Suppressor macrophage (primary cell): Measurements from ENCODE around the gene MAPK8IP2.
A peak's percentile ranks its signal among the peaks of the same experiment; 100 is the strongest.
"Not testable (repeated sequence)": the region's sequence is repeated elsewhere in the genome, so short reads cannot be mapped to it uniquely, and the experiment has no call there.

Experiments
- DNase-seq, 4 experiments: peaks; one replicate each; pipeline ENCODE4 v3.0.0-alpha.2; 2020 to 2022

The MAPK8IP2 gene

GRCh38 chr22:50600967-50601668, 525 bp downstream of the MAPK8IP2 start:
- DNase-seq = no peak

GRCh38 chr22:50601669-50602337, 1.2 kb downstream of the MAPK8IP2 start:
- DNase-seq = no peak

GRCh38 chr22:50602338-50602700, 1.7 kb downstream of the MAPK8IP2 start:
- no peak for DNase-seq

- peak in 1 of 4 experiments; percentile 44 for DNase-seq
These were observed 3.1 kb downstream of the MAPK8IP2 start for GRCh38 chr22:50603511-50604255.

- no peak for DNase-seq
These were observed 3.8 kb downstream of the MAPK8IP2 start for GRCh38 chr22:50604256-50605001.

- no peak for DNase-seq
These were observed 4.5 kb downstream of the MAPK8IP2 start for GRCh38 chr22:50605002-50605612.

- DNase-seq = no peak
These were observed 5.1 kb downstream of the MAPK8IP2 start for GRCh38 chr22:50605613-50606074.

- DNase-seq = no peak
These were observed 5.8 kb downstream of the MAPK8IP2 start for GRCh38 chr22:50606165-50606945.

GRCh38 chr22:50606946-50607658, 6.5 kb downstream of the MAPK8IP2 start:
- no peak for DNase-seq

GRCh38 chr22:50607659-50608020, 7.0 kb downstream of the MAPK8IP2 start:
- DNase-seq = no peak

- not testable (repeated sequence) for DNase-seq
These were observed 7.7 kb downstream of the MAPK8IP2 start for GRCh38 chr22:50608058-50608840.

GRCh38 chr22:50608996-50609395, 8.4 kb downstream of the MAPK8IP2 start:
- DNase-seq = no peak

- DNase-seq = no peak
These were observed 9.0 kb downstream of the MAPK8IP2 start for GRCh38 chr22:50609599-50609998.

GRCh38 chr22:50610041-50610451, 9.5 kb downstream of the MAPK8IP2 start:
- DNase-seq = no peak

- DNase-seq = no peak
These were observed 10.0 kb downstream of the MAPK8IP2 start for GRCh38 chr22:50610581-50610980.

GRCh38 chr22:50611341-50612060, 10.9 kb downstream of the MAPK8IP2 start:
- DNase-seq = no peak

- no peak for DNase-seq
These were observed 11.6 kb downstream of the MAPK8IP2 start for GRCh38 chr22:50612168-50612527.

- no peak for DNase-seq
These were observed 12.1 kb downstream of the MAPK8IP2 start for GRCh38 chr22:50612528-50613221.
